Activated CD4-positive, alpha-beta T cell treated with anti-CD3 and anti-CD28 coated beads, Interleukin-2, amount 50 U/mL, for 1 hour (primary cell): Measurements from ENCODE around the gene AMH.

ENCODE experiments used
- DNase-seq: peaks from one replicate; pipeline ENCODE4 v3.0.0-alpha.2; 2020

The AMH gene

DNA sequence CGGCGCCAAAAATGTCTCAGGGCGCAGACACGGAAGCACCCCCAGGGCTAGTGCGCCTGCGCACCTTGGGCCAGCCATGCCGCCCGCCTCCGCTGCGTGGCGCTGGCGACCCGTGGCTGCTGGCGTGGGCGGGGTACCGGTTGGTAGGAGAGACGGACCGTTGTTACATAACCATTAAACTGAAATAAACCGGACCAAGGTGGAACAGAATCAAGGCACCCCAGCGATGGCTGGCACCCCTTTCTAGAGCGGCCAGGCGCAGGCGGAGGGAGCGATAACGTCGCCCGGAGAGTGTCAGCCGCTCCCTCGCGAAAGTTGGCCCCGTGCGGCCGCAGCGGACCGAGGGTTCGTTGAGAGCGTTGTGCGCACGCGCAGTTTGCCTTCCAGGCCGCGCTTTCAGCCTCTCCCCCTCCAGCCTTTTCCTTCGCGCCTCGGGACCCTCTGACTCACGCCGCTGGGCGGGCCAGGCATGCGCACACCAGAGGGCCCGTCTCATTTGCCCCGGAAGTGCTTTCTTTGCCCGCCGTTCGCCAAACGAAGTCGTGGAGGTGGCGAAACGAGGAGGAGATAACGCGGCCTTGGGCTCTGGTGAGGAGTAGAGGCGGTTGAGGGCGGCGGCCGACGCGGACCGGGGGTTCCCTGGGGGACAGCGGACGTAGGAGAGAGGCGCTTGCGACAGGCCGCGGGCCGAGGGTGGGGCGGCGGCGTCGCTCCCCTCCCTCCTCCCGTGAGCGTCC is 12.6 kb upstream of the AMH start, which contains the start of the genes PLEKHJ1 and SF3A2:
PLEKHJ1 (minus strand) TSS at position 16 of the 737 bp plus-strand sequence. CDS start 81 bp downstream, outside the sequence.
SF3A2 (plus strand) TSS at position 511 of the 737 bp plus-strand sequence. CDS start 6,595 bp downstream, outside the sequence.
- peak; percentile 96 for DNase-seq

DNA sequence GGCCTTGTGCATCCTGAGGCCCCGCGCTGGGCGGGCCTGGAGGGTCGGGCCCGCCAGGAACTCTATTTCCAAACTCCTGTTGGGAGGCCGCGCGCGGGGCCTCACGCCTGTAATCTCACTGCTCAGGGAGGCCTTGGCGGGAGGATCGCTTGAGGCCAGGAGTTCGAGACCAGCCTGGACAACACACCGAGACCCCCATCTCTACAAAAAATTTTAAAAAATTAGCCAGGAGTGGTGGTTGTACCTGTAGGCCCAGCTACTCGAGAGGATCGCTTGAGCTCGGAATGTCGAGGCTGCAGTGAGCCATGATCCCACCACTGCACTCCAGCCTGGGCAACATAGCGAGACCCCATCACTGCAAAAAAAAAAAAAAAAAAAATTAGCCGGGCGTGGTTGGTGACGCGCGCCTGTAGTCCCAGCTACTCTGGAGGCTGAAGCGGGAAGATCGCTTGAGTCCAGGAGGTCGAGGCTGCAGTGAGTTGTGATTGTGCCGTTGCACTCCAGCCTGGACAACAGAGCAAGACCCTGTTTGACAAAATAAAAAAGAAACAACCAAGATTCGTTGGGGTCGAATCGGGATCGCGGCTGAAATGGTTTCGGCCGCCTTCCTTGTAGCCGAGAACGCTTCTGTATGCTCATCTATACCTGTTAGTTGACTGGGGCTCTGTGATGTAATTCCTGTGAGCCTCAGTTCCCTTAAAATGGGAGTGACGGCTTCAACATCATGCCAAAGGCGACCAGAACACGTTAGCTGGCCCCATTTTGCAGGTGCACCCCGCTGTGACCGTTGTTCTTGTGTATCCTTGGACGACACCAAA is 11.9 kb upstream of the AMH start:
- no peak for DNase-seq

DNA sequence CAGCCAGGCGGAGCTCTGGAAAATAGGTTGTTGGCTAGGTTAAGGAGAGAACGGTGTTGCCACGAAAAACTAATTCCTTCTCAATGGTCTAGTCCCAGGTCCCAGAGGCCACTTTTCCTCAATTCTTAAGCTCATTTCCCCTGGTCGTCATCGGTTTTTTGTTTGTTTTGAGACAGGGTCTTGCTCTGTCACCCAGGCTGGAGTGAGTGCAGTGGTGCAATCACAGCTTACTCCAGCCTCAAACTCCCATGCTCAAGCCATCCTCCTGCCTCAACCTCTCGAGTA is 11.3 kb upstream of the AMH start:
- no peak for DNase-seq

DNA sequence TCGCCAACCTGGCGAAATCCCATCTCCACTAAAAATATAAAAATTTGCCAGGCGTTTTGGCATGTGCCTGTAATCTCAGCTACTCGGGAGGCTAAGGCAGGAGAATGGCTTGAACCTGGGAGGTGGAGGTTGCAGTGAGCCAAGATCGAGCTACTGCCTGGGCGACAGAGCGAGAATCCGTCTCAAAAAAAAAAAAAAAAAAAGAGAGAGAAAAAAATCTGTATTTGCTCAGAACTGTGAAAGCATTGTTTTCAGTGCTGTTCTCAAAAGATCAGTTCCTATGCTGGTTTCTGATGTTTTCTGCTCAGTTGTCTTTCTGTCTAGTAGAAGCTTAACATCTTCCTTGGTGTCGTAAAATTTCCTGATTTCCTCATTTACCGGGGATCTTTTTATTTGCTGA is 9.9 kb upstream of the AMH start:
- no peak for DNase-seq

DNA sequence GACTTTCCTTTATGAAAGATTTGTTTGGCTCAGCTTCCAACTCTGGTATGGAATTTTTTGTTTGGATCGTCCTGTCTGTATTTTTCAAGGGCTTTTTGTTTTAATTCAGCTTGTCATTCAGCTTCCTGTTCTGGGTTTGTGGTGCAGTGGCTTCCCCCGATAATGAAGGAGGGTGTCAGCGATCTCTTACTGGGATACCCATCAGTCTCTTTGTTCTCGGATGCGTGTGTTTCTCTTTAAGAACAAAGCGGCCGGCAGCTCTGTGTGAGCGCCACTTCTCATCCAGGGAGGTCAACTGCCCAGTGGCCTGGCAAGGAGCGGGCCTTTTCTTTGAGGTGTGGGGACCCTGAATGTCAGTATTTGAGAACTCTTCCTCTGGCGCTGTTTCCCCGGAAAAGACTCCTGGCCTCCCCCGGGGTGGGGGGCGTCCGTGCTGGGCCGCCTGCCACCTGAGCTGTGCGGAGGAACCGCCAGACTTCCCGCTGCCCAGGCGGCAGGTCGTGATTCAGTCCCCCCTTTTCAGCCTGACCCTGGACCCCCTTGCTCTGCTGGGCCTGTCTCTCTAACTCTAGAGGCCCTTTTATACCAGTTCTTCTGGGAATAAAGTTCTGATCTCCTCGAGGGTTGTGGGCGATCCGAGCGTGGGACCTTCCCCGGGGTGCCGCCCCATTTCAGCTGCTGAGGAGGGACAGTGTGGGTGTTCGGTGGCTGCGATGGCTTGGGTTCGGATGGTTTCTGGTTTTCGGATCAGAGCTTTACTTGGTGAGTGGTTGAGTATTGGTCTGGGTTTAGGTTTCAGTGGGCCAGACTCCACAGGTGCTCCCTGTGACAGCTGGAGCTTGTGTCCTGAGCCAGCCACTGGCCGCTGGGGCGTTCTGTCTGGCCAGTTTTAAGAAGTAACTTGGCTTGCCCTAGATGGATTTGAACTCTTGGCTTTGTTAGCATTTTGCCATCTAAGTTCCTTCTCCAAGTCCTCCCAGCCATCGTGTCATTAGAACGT is 9.1 kb upstream of the AMH start:
- no peak for DNase-seq

DNA sequence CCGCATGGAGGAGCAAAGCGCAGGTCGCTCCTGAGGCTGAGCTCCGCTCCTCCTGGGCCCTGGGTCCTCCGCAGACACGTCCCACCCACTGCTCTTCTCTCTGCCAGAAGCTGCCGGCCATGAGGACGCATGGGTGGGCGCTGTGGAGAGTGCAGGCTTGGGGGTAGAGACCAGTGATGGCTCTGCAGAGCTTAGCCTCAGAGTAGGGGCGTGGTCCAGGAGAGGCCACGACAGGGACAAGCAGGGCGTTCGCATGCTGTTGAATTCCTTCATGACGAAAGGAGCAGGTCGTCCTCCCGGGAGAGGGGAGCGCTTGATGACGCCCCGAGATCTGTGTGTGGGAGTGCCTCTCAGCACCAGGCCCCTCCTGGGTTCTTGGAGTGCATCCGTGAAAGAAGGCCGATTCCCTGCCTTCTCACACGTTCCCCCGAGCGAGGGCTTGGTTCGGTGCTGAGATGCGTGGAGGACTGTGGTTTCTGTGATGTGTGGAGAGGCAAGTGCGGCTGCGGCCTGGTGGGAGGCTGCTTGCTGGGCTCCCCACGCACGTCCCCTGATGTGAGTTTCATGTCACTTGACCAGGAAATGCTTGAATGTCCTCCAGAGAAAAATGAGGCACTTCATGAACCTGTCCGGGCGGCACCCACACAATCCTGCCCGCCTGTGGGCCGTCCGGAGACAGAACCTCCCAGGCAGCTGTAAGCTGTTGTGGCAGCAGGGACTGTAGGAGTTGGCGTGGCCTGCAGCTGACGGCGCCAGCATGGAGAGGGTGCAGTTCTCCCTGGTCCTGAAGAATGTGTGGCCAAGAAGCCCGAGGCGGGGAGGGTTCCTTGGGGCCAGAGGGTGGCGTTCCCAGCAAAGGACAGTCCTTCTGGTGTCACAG is 8.0 kb upstream of the AMH start:
- no peak for DNase-seq

DNA sequence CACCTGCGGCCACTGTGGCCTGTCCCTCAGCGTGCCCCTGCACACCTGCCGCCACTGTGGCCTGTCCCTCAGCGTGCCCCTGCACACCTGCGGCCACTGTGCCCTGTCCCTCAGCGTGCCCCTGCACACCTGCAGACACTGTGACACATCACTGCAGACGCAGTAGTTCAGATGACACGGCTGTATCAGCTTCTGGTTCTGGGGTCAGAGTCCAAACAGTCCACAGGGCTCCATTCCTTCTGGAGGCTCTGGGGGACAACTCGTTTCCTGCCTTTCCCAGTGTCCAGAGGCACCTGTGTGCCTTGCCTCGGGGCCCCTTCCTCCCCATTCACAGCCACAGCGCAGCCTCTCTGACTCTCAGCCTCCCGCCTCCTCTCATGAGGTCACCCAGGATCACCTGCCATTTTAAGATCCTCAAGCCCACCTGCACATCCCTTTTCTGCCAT is 7.0 kb upstream of the AMH start:
- DNase-seq: no peak

DNA sequence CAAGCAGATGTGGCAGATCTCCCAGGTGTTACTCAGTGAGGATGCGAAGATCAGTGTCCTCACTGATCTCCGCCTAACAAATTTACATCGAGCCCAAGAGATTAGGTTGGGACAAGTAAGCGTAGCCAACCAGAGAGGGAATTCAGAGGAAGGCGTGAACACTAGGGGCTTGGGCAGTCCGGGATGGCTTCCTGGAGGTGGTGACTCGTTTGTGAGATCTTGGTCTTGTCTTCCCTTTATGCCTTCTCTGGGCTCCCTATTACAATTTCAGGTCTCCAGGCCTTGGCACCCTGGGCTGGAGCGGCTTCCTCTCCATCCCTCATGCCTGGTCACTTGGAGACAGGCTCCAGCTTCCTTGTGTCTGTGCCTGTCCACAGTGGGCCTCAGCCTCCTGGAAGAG is 6.3 kb upstream of the AMH start:
- DNase-seq: no peak

DNA sequence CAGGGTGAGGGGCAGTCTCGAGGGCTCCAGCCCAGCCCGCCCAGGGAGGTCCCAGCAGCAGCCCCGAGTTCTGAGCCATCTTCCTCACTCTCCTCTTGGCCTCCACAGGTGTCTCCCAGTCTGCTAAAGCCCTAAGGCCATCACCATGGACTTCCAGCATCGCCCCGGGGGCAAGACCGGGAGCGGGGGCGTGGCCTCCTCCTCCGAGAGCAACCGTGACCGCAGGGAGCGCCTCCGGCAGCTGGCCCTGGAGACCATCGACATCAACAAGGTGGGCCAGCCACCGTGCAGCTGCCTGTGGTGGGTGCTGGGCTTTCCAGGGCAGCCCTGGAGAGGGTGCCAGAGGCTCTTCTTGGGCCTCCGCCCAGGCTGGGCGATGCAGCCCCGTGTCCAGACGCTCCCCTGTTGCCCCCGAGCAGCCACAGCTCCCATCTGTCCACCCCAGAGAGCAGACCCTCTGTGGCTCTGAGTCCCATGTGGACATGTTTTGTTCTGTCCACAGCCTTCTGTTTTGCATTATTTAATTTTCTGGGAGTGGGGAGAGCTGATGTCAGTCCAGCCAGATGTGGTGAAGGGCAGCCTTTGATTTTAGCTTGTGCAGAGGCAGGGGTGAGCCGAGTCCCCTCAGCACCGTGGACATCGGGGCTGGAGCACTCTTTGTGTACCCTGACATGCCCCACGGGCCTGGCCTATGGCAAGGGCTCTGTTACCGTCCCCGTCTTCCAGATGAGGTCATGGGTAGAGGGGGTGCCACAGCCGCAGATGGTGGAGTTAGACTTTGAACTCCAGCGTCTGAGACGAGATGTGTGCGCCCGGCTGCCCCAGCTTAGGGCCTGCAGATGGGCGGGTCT is 5.6 kb upstream of the AMH start:
- no peak for DNase-seq

DNA sequence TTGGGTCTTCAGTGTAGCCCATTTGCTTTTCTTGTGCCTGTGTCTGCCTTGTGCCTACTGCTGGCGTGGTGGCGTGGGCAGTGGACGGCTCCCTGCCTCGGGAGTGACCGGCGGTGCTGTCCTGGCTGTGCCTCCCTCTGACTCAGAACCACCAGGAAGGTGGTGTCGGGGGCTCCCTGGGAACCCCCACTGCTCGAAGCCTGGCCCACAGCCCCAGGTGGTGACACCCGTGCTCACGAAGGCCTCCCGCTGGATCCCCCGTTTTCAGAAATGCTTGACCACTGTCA is 5.1 kb upstream of the AMH start:
- no peak for DNase-seq

DNA sequence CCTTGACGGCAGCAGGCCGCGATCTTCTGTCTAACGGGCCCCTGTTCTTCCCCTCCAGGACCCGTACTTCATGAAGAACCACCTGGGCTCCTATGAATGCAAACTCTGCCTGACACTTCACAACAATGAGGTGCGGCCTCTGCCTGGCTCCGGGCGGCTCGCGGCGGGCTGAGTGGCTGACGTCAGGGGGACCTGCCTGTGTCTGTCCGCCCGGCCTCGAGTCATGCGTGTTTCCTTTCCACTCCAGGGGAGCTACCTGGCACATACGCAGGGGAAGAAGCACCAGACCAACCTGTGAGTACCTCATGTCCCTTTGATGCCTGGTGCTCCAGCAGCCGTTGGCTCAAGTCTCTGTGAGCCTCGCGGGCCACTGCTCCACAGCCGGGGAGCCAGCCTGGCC is 4.6 kb upstream of the AMH start:
- no peak for DNase-seq

DNA sequence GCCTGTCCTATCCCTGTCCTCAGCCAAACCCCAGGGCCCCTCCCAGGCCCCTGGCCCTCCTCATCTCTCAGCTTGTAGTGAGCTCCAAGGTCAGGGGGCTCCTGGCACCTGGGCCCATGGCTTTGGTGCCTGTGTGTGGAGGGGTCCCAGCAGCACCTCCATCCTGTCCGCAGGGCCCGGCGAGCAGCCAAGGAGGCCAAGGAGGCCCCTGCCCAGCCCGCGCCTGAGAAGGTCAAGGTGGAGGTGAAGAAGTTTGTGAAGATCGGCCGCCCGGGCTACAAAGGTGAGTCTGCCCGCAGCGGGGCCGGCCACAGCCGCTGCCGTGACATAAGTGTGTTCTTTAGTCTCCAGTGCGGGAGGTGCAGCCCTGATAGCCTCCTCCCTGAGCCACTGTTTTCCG is 3.9 kb upstream of the AMH start:
- DNase-seq: no peak

DNA sequence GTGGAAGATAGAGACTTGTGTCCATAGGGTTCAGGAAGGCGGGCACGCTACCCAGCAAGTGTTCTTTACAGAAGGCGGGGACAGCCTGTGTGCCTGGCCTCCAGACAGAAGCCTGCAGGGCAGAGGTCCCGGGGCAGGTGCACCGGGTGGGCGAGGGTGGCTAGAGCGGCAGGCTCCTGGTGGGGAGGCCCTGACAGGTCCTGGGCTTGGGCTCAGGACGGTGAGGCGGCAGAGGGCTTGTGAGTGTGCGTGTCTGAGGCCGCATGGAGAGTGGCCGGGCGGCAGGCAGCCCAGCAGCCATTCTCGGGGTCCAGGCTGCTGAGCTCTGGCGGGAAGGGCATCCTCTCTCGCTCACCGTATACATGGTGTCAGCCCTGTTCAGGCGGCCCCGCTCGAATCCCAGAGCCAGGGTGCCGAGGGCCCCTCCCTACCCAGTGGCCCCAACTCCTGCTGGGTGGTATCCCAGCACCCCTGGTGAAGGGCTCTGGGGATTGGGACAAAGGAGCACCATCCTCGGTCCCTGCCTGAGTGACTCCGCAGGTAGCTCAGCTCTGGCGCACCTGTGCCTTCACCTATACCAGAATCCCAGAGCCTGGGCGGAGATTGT is 3.0 kb upstream of the AMH start:
- no peak for DNase-seq

DNA sequence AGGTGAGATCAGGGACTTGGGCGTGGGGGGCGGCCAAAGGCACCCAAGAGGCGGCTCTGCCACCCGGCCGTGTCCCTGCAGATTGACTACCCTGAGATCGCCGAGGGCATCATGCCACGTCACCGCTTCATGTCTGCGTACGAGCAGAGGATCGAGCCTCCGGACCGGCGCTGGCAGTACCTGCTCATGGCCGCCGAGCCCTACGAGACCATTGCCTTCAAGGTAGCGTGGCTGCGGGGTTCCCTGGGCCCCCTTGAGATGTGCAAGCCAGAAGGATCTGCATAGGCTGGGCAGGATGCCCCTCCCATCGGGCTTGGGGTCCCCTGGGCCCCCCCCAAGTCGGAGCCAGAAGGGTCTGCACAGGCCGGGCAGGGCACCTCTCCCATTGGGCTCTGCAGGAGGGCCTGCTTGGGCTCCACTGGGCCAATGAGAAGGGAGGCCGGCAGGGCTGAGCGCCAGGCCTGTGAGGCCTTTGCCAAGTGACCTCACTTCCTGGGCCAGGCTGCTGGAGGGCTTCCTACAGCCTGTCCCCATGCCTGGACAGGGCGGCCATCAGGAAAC is 2.2 kb upstream of the AMH start:
- DNase-seq: no peak

DNA sequence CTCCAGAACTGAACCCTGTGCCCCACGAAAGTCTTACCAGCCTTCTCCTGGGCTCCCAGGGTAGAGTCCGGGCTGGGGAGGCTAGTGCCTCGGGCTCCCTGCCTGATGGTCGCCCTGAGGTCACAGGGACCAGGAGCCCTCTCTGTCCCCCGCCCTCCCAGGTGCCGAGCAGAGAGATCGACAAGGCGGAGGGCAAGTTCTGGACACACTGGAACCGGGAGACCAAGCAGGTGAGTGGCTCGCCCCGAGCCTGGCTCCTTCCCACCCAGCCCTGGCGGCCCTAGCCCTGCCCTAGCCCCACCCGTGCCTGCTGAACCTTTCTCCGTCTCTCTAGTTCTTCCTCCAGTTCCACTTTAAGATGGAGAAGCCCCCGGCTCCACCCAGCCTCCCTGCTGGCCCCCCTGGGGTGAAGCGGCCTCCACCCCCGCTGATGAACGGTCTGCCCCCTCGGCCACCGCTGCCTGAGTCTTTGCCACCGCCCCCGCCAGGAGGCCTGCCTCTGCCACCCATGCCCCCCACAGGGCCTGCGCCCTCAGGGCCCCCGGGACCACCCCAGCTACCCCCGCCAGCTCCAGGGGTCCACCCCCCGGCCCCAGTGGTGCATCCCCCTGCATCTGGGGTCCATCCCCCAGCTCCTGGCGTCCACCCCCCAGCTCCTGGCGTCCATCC is 1.6 kb upstream of the AMH start:
- DNase-seq: no peak

DNA sequence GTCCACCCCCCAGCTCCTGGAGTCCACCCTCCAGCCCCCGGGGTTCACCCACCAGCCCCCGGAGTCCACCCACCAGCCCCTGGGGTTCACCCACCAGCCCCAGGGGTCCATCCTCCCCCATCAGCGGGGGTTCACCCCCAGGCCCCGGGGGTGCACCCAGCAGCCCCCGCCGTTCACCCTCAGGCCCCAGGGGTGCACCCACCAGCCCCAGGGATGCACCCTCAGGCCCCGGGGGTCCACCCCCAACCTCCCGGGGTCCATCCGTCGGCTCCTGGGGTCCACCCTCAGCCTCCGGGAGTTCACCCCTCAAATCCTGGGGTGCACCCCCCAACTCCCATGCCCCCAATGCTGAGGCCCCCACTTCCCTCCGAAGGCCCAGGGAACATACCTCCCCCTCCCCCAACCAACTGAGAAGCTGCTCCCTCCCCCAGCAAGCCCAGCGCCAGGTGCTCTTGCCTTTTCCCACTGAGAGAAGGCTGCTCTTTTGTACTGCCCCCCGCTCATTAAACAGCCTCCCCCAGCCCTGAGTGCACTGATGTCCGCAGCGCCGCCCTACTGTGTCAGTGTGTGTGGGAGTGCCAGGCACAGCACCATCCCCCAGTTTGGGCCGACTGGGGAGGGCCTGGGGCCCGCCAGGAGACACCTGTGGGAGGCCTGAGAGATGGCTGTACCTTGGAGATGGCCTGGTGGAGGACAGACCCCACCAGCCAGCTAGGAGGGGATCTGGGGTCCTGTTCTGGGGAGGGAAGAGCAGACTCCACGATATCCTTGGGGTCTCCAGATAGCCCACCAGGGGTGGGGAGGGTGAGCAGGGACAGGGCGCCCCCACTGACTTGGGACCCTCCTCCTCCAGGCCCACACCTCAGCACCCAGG is 750 bp upstream of the AMH start:
- no peak for DNase-seq

DNA sequence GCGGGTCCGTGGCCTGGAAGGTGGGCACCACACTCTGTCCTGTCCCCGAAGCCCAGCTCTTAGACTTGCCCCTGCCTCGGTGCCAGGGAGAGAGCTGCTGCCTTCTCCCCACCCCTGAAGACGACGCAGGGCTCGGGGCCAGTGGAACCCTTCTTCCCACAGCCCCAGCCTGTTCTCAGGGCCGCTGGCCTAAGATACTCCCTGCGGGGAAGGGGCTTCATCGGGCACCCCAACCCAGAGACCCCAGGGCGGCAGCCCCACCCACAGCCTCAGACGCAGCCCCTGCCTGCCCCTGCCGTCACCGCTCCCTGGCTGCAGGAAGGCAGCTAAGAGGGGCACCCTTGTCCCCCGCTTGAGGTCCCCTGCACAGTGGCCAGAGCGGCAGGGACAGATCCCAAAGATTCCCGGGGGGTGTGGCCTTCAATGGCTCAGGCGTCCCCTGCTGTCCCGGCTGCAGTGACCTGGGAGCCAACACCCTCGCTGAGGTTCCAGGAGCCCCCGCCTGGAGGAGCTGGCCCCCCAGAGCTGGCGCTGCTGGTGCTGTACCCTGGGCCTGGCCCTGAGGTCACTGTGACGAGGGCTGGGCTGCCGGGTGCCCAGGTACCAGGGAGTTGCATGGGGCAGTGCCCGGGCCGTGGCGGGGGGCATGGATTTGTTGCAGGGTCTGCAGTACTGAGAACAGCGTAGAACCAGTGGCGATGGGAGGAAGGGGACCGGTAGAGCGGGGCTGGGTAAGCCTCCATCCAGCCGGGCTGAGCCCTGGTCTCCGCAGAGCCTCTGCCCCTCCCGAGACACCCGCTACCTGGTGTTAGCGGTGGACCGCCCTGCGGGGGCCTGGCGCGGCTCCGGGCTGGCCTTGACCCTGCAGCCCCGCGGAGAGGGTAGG is 1.0 kb downstream of the AMH start:
- DNase-seq: no peak

DNA sequence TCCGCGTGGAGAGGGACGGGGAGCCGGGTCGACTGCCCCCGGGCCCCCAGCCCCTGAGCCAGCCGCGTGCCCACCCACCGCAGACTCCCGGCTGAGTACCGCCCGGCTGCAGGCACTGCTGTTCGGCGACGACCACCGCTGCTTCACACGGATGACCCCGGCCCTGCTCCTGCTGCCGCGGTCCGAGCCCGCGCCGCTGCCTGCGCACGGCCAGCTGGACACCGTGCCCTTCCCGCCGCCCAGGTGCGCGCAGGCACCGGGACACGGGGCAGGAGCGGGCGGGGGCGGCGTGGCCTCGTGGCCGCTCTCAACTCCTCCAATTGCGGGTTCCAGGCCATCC is 1.6 kb downstream of the AMH start:
- no peak for DNase-seq
